Right kidney (tissue), 9 donors: ENCODE results near the gene GTF2F1.
A peak's percentile ranks its signal among the peaks of the same experiment; 100 is the strongest.
"Not testable (repeated sequence)": the region's sequence is repeated elsewhere in the genome, so short reads cannot be mapped to it uniquely, and the experiment has no call there.

Experiments
- DNase-seq: peaks from one replicate; pipeline ENCODE4 v3.0.0-alpha.2; 2016
- long read RNA-seq, 8 donors: transcript quantifications; one replicate each; lab custom pipeline, GENCODE V29; 2026

GTF2F1 gene, protein sequence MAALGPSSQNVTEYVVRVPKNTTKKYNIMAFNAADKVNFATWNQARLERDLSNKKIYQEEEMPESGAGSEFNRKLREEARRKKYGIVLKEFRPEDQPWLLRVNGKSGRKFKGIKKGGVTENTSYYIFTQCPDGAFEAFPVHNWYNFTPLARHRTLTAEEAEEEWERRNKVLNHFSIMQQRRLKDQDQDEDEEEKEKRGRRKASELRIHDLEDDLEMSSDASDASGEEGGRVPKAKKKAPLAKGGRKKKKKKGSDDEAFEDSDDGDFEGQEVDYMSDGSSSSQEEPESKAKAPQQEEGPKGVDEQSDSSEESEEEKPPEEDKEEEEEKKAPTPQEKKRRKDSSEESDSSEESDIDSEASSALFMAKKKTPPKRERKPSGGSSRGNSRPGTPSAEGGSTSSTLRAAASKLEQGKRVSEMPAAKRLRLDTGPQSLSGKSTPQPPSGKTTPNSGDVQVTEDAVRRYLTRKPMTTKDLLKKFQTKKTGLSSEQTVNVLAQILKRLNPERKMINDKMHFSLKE
- long read RNA-seq, donor 1, transcript GTF2F1-201 (13 exons, 2,731 nt), result major isoform, 7 of 27 reads
- long read RNA-seq, donor 1, partial matches to known transcripts, result 20 of 27 reads
- long read RNA-seq, donor 1, other reads (novel, unspliced or antisense), result 0 of 27 reads
- long read RNA-seq, donor 2, partial matches to known transcripts, result 5 of 8 reads
- long read RNA-seq, donor 2, other reads (novel, unspliced or antisense), result 0 of 8 reads
- long read RNA-seq, donor 3, partial matches to known transcripts, result 0 of 3 reads
- long read RNA-seq, donor 3, other reads (novel, unspliced or antisense), result 0 of 3 reads
- long read RNA-seq, donor 4, partial matches to known transcripts, result 22 of 24 reads
- long read RNA-seq, donor 4, other reads (novel, unspliced or antisense), result 0 of 24 reads
- long read RNA-seq, donor 5, partial matches to known transcripts, result 14 of 17 reads
- long read RNA-seq, donor 5, other reads (novel, unspliced or antisense), result 0 of 17 reads
- long read RNA-seq, donor 6, partial matches to known transcripts, result 23 of 26 reads
- long read RNA-seq, donor 6, other reads (novel, unspliced or antisense), result 0 of 26 reads
- long read RNA-seq, donor 7, result 0 reads
- long read RNA-seq, donor 8, transcript GTF2F1-201 (13 exons, 2,731 nt), result major isoform, 6 of 17 reads
- long read RNA-seq, donor 8, partial matches to known transcripts, result 11 of 17 reads
- long read RNA-seq, donor 8, other reads (novel, unspliced or antisense), result 0 of 17 reads

- peak; percentile 100 for DNase-seq
Measured at GRCh38 chr19:6393074-6393982, at the start of gene GTF2F1. Gene GTF2F1 (minus strand): TSS chr19:6393164. CDS start chr19:6392995, 169 bp downstream.

DNA sequence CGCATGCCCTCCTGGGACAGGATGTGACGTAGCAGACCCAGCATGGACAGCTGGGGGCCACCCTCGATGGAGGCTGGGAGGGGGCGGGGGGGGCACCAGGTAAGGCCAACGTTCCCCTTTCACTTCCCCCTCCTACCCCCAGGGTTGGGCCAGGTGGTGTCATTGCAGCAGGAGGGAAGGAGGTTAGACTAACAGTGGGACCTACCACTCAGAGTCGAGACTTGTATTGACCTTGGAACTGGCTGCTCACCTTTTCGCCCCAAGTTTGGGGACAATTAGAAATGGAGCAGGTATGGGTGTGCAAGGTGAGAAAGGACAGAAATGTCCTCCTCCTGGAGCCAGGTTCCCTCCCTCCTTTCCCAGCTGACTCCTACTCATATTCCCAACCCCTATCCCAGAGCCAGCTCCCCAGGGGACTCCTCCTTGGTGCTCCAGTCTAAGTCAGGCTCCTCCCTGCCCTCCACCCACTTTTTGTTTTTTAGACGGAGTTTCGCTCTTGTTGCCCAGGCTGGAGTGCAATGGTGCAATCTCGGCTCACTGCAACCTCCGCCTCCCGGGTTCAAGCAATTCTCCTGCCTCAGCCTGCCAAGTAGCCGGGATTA is 49.2 kb upstream of the GTF2F1 start:
- DNase-seq, result no peak

- no peak for DNase-seq
Measured at GRCh38 chr19:6440905-6441304, 47.9 kb upstream of the GTF2F1 start.

DNA sequence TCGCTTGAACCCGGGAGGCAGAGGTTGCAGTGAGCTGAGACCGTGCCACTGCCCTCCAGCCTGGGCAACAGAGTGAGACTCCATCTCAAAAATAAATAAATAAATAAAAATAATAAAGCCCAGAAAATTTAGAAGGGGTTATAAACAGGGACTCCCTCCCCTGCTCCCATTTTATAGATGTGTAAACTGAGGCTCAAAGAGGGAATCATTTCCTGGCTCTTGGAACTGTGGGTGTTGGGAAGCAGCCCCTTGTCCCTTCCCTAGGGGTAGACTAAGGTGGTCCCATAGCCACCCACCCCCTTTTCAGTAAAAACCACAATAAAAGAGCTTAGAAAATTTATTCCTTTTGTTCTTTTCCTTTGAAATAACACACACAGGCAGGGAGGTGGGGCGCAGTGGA is 46.8 kb upstream of the GTF2F1 start:
- no peak for DNase-seq

- no peak for DNase-seq
Measured at GRCh38 chr19:6433663-6434062, 40.7 kb upstream of the GTF2F1 start, which contains the start of gene SLC25A41. Gene SLC25A41 (minus strand): TSS chr19:6433763. CDS start chr19:6433693, 70 bp downstream.

DNA sequence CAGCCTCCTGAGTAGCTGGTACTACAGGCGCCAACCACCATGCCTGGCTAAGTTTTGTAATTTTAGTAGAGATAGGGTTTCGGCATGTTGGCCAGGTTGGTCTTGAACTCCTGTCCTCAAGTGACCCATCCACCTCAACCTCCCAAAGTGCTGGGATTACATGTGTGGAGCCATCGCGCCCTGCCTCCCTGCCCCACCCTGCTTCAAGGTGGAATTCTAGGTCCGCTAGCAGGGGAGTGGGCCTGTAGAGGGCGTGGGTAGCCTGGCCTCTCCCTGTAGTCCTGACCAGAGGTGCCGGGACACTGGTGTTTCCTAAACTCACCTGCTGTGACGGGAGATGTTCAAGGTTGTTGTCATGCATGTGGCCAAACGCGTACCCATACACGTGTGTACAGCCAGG is 40.2 kb upstream of the GTF2F1 start:
- no peak for DNase-seq

DNA sequence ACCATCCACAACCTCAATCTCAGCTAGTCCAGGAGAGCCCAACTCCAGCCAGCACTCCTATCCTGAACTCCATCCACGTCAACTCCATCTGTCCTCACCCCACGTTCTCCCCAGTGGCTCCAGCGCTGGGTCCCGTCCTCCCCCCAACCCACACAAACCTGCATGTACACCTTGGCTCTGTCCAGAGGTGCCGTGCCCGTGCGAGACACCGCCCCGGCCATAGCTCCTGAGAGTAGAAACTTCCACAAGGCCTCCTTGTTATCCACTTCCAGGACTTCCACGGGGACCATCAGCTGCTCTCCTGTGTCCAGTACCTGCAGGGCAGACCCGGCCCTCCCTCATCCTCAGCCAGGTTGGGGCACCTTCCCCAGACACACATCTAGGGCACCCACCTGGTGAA is 38.9 kb upstream of the GTF2F1 start:
- DNase-seq, result no peak

GRCh38 chr19:6429419-6430221 is 36.7 kb upstream of the GTF2F1 start:
- no peak for DNase-seq

DNA sequence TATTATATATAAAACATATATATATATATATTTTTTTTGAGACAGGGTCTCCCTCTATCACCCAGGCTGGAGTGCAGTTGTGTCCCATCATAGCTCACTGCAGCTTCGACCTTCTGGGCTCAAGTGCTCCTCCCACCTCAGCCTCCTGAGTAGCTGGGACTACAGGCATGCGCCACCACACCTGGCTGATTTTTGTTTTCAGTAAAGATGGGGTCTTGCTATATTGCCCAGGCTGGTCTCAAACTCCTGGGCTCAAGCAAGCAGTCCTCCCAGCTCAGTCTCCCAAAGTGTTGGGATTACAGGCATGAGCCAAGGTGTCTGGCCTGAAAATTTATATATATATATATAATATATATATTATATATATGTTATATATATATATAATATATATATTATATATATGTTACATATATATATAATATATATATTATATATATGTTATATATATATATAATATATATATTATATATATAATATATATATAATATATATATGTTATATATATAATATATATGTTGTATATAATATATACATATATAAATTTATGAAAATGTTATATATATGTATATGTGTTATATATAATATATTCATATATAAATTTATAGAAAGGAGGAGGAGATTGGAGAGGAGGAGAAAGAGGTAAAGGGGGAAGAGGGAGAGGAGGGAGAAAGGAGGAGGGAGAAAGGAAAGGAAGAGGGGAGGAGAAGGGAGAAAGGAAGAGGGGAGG is 35.9 kb upstream of the GTF2F1 start:
- DNase-seq, result not testable (repeated sequence)

DNA sequence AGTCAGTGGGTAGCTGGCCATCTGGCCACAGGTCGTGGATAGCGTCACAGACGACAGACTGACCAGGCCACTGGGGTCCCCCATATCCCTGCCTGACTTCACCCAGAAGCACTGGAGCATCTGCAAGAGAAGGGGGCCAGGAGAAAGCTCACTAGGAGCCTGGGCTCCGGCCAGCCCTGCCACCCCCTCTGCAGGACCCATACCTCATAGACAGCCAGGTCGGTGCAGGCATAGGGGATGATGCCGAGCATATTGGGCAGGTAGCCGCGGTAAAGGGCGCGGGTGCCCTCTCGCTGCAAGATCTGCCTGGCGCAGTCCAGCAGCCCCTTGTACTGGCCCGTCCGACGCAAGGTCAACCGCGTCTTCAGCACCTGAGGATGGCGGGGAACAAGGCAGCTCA is 34.2 kb upstream of the GTF2F1 start:
- no peak for DNase-seq

DNA sequence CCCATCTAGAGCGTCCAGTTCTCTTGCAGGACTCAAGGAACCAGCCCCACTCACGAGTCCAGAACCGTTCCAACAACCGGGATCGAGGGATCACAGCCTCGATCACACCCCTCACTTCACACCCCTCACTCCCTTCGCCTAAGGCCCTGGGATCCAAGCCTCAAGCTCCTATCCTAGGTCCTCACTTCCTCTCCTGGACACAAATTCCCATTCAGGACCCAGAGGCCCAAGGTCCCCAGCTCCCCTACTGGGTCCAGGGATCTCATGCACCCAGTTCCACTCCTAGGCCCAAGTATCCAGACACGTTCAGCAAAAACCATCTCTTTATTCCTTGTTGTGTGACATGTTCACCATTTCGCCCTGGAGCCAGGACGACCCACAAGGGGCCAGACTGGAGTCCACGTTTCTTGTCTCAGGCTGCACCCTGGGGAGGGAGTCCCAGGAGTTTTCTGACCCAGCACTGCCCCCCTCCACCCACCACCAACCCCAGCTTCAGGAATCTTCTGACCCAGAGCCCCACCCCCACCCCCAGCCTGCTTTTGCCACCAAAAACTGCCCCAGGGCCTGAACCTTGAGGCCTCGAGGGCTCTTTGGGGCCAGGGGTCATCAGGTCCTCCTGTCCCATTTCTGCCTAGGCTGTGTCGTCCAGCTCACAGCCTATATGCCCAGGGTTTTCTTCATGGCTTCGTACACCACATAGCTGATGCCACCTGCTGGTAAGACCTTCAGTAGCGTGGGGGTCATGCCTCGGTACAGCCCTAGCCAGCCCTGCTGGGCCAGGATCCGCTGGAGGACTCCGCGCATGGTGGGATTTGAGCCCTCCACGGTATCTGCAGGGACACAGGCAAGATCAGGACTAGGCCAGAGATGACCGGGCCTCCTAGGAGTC is 33.0 kb upstream of the GTF2F1 start:
- DNase-seq, result no peak

- DNase-seq, result peak; percentile 90
Measured at GRCh38 chr19:6424939-6425731, 32.2 kb upstream of the GTF2F1 start.

DNA sequence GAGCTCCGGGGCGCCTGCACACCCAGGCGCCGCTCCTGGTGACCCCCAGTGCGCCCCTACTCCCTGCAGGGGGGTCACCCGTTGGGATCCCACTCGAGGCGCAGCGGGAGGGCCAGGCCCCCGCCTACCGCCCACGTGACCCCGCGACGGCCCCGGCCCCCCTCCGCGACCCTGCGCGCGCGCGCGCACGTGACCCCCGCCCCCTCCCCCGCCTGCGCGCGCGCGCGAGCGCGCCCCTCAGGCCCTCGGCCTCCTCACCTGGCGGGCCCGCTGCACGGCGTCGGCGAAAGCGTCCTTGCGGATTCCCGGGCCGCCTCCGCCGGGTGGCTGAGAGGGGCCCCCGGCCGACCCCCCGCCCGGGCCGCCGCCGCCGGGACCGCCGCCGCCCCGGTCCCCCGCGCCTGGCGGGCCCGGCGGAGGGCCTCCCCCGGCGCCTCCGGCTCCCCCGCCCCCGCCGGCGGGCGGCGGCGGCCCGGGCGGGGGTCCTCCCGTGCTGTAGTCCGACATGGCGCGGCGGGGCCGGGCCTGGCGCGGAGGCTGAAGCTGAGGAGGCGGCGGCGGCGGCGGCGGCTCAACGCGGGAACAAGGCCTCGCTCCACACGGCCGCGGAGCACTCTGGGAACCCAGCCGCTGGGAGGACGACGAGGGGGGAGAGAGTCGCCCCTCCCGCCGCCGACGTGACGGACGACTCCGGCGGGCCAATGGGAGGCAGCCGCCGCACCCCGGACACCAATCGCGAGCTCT is 31.4 kb upstream of the GTF2F1 start, which contains the start of gene KHSRP:
TSS of gene KHSRP (minus strand) at position 617 of the 744 bp plus-strand sequence. CDS start at position 507, 110 bp downstream.
- no peak for DNase-seq

DNA sequence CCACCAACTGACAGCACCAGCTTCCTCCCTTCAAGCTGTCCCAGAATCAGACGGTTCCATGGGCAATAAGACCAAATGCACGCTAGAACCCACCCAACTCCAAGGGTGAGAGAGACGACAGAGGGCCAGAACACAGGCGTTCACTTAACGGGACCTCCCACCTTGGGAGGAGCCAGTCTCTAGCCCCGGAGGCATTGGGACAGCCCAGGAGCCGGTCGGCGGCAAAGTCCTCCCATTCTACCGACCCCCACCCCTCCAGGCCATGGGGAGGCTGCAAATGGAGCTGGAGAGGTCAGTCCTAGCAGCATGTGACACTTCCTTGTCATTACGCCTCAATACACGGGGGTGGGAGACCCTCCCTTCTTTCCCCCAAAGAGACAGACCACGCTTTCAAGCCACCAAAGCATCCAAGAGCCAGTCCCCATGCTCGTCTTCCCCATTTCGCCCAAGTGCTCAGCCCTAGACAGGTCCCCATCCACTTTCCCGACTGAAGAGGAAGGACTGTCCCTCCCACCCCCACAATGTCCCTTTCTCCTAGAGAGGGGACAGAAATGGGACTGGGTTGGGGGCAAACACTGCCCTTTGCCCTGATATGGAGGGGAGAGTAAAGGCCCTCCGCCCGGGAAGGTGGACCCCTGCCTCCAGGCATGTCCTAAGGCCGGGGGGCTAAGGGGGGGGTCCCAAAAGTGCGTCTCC is 30.7 kb upstream of the GTF2F1 start:
- DNase-seq, result peak; percentile 52

GRCh38 chr19:6421075-6422014 is 28.4 kb upstream of the GTF2F1 start:
- DNase-seq, result no peak
